ENCODE results near the gene GRIFIN. TPM values are rescaled to one million over a fixed set of nuclear protein-coding genes. Genes with fewer than 3 reads are reported as not detected.

Gene GRIFIN
- total RNA-seq, 2 experiments from 2014 or later: not detected

GRCh38 chr7:2480070-2480408 lies 3.8 kb upstream of the GRIFIN start:
- Mint-ChIP-seq H3K9me3 (peaks cover 6% of the 10 kb centered on the region), H3K4me3 (no peak overlapping the region), H3K27me3 (no peaks in the 10 kb centered on the region), H3K4me1 (ENCODE audit: low read depth) (no peaks in the 10 kb centered on the region), H3K27ac (no peak overlapping the region), H3K36me3 (ENCODE audit: low read depth) (no peaks in the 10 kb centered on the region)
- intact Hi-C loops (cut with micrococcal nuclease): no loop called here
- ChIA-PET CTCF (interaction anchor here (1.3 to 1.9 kb wide), 3 partner anchors 11 to 230 kb away, joined by 4 to 6 read pairs (median 4); no protein-coding TSS in a partner anchor), POLR2A (interaction anchor here (0.6 to 1.0 kb wide), 3 partner anchors 13 to 398 kb away, joined by 3 to 4 read pairs (median 4); no protein-coding TSS in a partner anchor)
- no peak for DNase-seq
- ATAC-seq: no peak
- TF ChIP-seq CTCF (IDR thresholded peaks at IDR 0.05): no peak

- Mint-ChIP-seq H3K27ac (no peak overlapping the region), H3K36me3 (ENCODE audit: low read depth) (no peaks in the 10 kb centered on the region), H3K9me3 (peaks cover 6% of the 10 kb centered on the region), H3K27me3 (no peaks in the 10 kb centered on the region), H3K4me1 (ENCODE audit: low read depth) (no peaks in the 10 kb centered on the region), H3K4me3 (no peak overlapping the region)
- ChIA-PET CTCF (interaction anchor here (0.9 to 1.9 kb wide), 5 partner anchors 9 to 231 kb away, joined by 4 to 6 read pairs (median 4); no protein-coding TSS in a partner anchor), POLR2A (interaction anchor here (0.6 to 1.0 kb wide), 2 partner anchors 13 to 398 kb away, joined by 3 to 4 read pairs; no protein-coding TSS in a partner anchor)
- ATAC-seq (no peak), DNase-seq (no peak)
- intact Hi-C loops (cut with micrococcal nuclease): loop anchor here (5.0 kb wide), 1 partner anchor 43 kb away; no protein-coding TSS in a partner anchor
- no peak for TF ChIP-seq CTCF (IDR thresholded peaks at IDR 0.05)
Observed at GRCh38 chr7:2479276-2480069, 3.3 kb upstream of the GRIFIN start.

- Mint-ChIP-seq H3K4me1 (ENCODE audit: low read depth) (no peaks in the 10 kb centered on the region), H3K27ac (no peak overlapping the region), H3K4me3 (no peak overlapping the region), H3K27me3 (no peaks in the 10 kb centered on the region), H3K9me3 (peaks cover 6% of the 10 kb centered on the region), H3K36me3 (ENCODE audit: low read depth) (no peaks in the 10 kb centered on the region)
- ChIA-PET CTCF (interaction anchor here (0.9 to 1.6 kb wide), 6 partner anchors 9 to 231 kb away, joined by 3 to 5 read pairs (median 4); partner anchors contain the start of gene IQCE), POLR2A (interaction anchor here (1.0 kb wide), 1 partner anchor 52 kb away, joined by 4 read pairs; no protein-coding TSS in a partner anchor)
- no peak for DNase-seq
- intact Hi-C loops (cut with micrococcal nuclease): loop anchor here (5.0 kb wide), 1 partner anchor 44 kb away; no protein-coding TSS in a partner anchor
- ATAC-seq: no peak
- TF ChIP-seq CTCF (IDR thresholded peaks at IDR 0.05): no peak
Observed at GRCh38 chr7:2478800-2479199, 2.6 kb upstream of the GRIFIN start.

- POLR2A ChIA-PET: interaction anchor here (1.0 kb wide), 1 partner anchor 52 kb away, joined by 4 read pairs; no protein-coding TSS in a partner anchor
- no peak overlapping the region for H3K27ac Mint-ChIP-seq
- CTCF ChIA-PET: interaction anchor here (0.9 to 1.6 kb wide), 7 partner anchors 8 to 232 kb away, joined by 3 to 5 read pairs (median 3); partner anchors contain the start of gene IQCE
Observed at GRCh38 chr7:2478399-2478785, 2.2 kb upstream of the GRIFIN start.

More at GRCh38 chr7:2478399-2478785, 2.2 kb upstream of the GRIFIN start:
- Mint-ChIP-seq H3K4me1 (ENCODE audit: low read depth) (no peaks in the 10 kb centered on the region), H3K4me3 (no peak overlapping the region), H3K36me3 (ENCODE audit: low read depth) (no peaks in the 10 kb centered on the region), H3K27me3 (no peaks in the 10 kb centered on the region), H3K9me3 (peaks cover 6% of the 10 kb centered on the region)
- TF ChIP-seq CTCF (IDR thresholded peaks at IDR 0.05): no peak
- ATAC-seq (no peak), DNase-seq (no peak)
- intact Hi-C loops (cut with micrococcal nuclease): loop anchor here (5.0 kb wide), 1 partner anchor 44 kb away; no protein-coding TSS in a partner anchor

Measured in activated CD8-positive, alpha-beta T cell treated with anti-CD3 and anti-CD28 coated beads for 36 hours (primary cell).